HG02610 (cell line): ENCODE measurements around the gene TPM4.
A peak's percentile ranks its signal among the peaks of the same experiment; 100 is the strongest.
"Not testable (repeated sequence)": the region's sequence is repeated elsewhere in the genome, so short reads cannot be mapped to it uniquely, and the experiment has no call there.

Experiments used
- ATAC-seq: cut with Tn5 transposase; IDR thresholded peaks from one replicate; pipeline ENCODE4 v1.9.1; 2021; ENCODE audit warnings: mild to moderate bottlenecking, moderate library complexity; ENCODE audit not compliant: unreplicated experiment

Gene TPM4

GRCh38 chr19:16076154-16076957 lies at the start of gene TPM4:
TPM4 (plus strand) TSS chr19:16076495; CDS start chr19:16076566, 71 bp downstream.
- peak; percentile 59 for ATAC-seq

DNA sequence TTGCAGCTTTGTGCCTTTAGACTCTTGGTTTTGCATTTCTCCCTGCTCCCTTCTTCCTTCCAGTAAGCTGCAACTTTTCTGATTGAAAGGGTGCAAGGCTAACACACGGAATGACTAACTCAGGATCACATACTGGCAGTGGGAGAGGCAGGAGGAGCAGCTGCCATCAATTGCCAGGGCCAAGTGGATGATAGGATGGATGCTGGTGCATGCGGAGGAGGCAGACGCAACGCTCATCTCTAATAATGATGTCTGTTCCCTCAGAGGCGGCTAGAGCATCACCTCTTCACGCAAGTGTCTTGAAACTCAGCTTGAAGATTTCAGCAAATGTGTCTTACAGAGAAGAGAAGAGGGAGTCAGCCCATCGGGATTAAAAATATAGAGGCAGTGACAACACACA lies 49.5 kb upstream of the TPM4 start:
- ATAC-seq: no peak

DNA sequence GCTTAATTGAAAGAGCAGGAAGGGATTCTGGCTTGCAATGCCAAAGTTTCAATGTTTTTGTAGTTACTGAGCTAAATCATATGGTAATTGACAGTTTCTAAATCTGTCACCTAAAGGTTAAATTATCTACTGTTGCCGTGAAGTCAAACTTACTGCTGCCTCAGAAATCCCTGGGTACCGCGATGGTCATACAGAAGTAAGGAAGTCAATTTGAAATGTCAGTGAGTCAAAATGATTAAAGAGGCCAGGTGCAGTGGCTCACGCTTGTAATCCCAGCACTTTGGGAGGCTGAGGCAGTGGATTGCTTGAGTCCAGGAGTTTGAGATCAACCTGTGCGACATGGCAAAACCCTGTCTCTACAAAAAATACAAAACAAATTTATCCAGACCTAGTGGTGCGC lies 48.8 kb upstream of the TPM4 start:
- no peak for ATAC-seq

- ATAC-seq: not testable (repeated sequence)
Observed at GRCh38 chr19:16030155-16030554, 46.1 kb upstream of the TPM4 start.

- no peak for ATAC-seq
Observed at GRCh38 chr19:16030964-16031871, 45.1 kb upstream of the TPM4 start.

- no peak for ATAC-seq
Observed at GRCh38 chr19:16031872-16032200, 44.5 kb upstream of the TPM4 start.

- no peak for ATAC-seq
Observed at GRCh38 chr19:16032509-16033135, 43.7 kb upstream of the TPM4 start.

DNA sequence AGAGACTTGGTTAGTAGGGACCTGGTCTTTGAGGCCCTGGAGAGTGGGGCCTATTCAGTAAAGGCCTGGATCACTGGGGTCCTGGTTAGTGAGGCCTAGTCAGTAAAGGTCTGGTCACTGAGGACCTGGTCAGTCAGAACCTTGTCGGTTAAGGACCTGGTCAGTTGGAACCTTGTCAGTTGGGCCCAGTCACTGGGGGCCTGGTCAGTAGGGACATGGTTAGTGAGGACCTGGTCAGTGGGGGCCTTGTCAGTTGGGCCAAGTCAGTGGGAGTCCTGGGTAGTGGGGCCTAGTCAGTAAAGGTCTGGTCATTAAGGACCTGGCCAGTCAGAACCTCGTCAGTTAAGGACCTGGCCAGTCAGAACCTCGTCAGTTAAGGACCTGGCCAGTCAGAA lies 43.2 kb upstream of the TPM4 start:
- no peak for ATAC-seq

GRCh38 chr19:16033721-16034120 lies 42.6 kb upstream of the TPM4 start:
- no peak for ATAC-seq

- no peak for ATAC-seq
Observed at GRCh38 chr19:16034180-16034579, 42.1 kb upstream of the TPM4 start.

GRCh38 chr19:16034958-16035560 lies 41.2 kb upstream of the TPM4 start:
- ATAC-seq: no peak

- no peak for ATAC-seq
Observed at GRCh38 chr19:16035601-16036297, 40.5 kb upstream of the TPM4 start.

DNA sequence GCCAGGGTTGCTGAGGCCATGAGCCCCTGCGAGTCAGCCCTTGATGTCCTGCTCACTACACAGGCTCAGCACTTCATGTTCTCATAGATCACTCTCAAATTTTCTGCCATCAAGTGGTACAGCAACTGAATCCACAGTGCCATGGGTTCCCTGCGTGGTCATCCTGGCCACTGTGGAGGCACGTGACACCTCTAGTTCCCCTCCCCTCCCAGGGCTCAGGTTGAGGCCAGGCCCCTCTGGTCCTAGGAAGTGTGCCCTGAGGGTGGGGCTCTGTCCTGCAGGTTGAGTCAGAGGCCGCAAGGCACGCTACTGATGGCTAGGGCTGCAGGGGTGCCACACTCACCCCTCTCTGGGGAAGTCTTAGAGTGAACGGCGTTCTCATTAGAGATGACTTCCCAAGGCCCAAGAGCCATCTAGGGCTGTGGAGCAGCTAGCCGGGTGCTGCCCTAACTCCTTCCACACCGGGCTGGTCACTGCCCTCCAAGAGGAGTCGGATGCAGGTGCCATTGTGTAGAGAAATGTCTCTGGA lies 39.8 kb upstream of the TPM4 start:
- ATAC-seq: no peak

GRCh38 chr19:16036941-16037340 lies 39.4 kb upstream of the TPM4 start:
- no peak for ATAC-seq

GRCh38 chr19:16037424-16038195 lies 38.7 kb upstream of the TPM4 start:
- ATAC-seq: no peak

DNA sequence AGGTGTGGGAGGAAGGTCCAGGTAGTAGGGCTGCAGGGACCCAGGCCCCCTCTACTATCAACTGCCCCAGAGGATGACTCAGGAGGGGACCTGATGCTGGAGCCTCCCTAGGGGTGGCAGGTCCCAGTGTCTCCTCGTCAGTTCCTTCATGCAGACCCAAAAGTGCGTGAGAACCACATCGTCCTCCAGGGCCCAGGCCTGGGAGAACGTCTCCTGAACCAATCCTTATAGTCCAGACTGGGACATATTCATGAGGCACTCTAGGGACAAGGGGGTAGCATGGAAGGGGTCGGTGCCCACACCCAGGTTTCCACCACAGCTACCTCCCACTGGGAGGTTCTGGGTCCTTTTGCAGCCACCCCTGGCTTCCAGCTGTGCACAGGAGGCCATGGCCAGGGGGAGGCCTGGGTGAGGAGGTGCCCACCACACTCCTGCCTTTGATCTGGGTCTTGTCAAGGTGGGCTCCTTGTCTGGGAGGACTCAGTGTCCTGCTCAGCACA lies 38.0 kb upstream of the TPM4 start:
- no peak for ATAC-seq

DNA sequence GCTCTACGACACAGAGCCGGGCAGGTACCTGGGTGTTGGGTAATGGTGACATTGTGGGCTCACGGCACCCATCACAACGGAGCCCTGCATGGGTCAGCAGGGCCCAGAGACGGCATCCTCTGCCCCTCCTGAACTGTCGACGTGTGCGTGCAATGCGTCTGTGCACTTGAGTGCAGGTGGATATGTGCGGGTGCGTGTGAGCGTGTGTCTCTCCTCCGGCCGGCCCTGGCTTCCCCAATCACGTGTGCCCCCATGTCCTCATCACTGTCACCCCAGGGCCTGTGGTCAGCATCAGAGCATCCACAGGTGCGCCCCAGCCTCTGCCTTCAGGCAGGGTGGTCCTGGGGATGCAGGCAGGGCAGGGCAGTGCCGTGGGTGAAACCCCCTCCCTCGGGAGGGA lies 37.2 kb upstream of the TPM4 start:
- ATAC-seq: no peak

DNA sequence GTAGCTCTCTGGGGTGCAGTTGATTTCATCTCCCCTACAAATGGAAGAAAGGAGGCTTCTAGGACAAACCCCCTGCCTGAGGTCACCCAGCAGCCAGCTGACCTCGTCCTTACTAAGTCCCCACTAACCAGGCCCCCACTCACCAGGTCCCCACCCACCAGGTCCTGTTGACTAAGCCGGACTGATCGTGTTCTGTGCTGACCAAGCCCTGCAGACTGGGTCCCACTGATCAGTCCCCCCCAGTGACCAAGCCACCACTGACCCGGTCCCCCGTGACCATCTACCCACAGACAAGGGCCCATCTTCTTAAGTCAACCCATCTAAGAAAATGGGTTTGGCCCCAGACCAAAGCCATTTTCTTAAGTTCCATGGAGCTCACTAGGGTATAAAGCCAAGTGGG lies 36.8 kb upstream of the TPM4 start:
- ATAC-seq: no peak

DNA sequence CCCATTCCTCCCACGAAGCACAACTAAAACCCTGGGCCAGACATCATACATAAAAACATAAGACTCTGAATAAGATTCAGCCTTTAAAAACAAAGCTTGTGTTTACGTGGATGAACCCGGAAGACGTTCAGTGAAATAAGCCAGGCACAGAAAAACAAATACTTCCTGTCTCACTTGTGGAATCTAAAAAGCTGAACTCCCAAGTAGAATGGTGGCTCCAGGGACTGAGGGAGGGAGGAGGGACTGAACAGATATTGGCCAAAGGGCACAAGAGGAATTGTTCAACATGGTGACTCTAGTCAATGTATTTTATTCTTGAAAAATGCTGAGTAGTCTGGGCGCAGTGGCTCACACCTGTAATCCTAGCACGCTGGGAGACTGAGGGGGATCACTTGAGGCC lies 35.7 kb upstream of the TPM4 start:
- ATAC-seq: no peak
